NK-92 treated with Interleukin-12 subunit alpha and Interleukin-12 subunit beta, amount 100 ng/mL, for 24 hours (cell line): ENCODE results near the gene NTMT2.
"Not testable (repeated sequence)": the region's sequence is repeated elsewhere in the genome, so short reads cannot be mapped to it uniquely, and the experiment has no call there.

Experiments used
- DNase-seq: peaks from one replicate; lab custom pipeline; 2025; lab: John Stamatoyannopoulos, UW

Gene NTMT2

GRCh38 chr1:170157820-170158219 is 12.1 kb downstream of the NTMT2 start:
- no peak for DNase-seq

GRCh38 chr1:170162459-170163246 is 16.9 kb downstream of the NTMT2 start:
- no peak for DNase-seq

DNA sequence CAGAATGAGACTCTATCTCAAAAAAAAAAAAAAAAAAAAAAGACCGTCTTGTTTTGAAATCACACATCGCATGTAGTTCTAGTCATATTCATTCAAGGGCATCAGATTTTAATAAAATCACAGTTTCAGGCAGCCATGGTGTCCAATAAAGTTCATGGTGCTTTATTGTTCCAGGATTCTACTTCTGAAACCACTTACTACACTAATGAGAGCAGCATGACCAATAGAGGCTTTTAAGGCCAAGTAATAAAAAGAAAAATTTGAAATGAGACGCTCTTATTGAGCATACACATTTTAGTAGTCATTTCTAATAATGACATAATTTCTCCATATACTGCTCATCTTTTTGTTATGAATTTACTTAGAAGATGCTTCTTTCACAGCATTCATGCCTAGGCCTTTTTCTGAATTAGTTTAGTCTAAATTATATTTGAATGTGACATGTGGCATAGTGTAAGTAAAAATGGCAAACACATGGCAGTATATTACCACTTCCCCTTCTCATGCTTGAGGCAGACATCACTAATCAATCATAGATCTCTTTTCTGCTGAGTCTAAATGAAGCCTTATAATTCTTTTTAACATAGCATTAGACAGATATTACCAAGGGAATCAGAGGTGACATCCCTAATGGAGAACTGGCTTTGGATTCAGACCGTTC is 18.5 kb downstream of the NTMT2 start:
- no peak for DNase-seq

DNA sequence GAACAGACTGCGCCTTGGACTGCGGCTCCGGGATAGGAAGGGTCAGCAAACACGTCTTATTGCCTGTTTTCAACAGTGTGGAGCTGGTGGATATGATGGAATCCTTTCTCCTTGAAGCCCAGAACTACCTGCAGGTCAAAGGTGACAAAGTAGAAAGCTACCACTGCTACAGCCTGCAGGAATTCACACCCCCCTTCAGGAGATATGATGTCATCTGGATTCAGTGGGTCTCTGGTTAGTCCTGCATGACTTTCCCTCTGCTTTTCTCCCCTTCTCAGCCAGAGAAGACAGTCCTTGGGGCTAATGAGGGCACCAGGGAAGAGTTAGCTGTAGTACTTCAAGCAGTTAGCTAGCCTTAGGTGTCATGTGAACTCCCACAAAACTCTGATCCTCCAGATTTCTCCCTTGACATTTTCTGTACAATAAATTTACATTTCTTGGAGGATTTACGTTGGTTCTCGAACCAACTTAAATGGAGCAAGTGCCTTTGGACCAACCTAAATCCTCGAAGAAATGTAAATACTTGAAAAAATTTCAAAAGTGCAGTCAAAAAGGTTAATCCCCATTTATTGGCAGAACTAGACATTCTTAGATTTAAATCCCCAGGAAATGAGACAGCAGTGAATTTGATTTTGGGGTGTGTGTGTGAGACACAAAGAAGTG is 20.9 kb downstream of the NTMT2 start:
- no peak for DNase-seq

DNA sequence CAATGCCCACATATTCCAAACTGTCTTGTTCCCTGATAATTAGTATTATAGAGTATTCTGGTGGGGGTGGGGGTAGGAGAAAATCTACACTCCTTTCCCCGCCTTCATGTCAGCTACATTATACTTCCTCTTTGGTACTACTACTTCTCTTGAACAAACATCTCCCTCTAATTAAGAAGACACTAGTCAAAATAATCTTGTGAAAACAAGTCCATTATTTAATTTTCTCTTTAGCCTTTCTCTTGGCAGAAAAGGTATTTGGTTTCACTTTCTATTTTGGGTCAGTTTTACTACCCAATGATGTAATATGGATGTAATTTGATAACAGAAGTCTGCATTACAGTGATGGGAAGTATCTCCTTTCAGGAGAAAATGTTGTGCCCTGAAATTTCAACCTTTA is 22.5 kb downstream of the NTMT2 start:
- DNase-seq = no peak

- not testable (repeated sequence) for DNase-seq
These were observed 24.8 kb downstream of the NTMT2 start for GRCh38 chr1:170170513-170170912.

- no peak for DNase-seq
These were observed 28.6 kb downstream of the NTMT2 start for GRCh38 chr1:170174395-170174794.

- DNase-seq = no peak
These were observed 29.3 kb downstream of the NTMT2 start for GRCh38 chr1:170175041-170175440.

GRCh38 chr1:170175484-170175883 is 29.7 kb downstream of the NTMT2 start:
- no peak for DNase-seq

GRCh38 chr1:170176772-170177171 is 31.0 kb downstream of the NTMT2 start:
- no peak for DNase-seq

GRCh38 chr1:170182442-170182841 is 36.7 kb downstream of the NTMT2 start:
- no peak for DNase-seq

DNA sequence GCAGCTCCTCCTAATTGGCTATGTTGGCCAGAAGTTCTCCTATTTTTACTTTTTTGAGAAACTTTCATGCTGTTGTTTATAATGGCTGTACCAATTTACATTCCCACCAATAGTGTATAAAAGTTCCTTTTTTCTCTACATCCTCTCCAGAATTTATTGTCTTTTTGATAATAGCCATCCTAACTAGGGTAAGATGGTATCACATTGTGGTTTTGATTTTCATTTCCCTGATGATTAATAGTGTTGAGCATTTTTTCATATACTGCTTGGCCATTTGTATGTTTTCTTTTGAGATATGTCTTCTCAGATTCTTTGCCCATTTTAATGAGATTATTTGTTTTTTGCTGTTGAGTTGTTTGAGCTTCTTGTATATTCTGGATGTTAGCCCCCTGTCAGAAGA is 46.8 kb downstream of the NTMT2 start:
- no peak for DNase-seq

DNA sequence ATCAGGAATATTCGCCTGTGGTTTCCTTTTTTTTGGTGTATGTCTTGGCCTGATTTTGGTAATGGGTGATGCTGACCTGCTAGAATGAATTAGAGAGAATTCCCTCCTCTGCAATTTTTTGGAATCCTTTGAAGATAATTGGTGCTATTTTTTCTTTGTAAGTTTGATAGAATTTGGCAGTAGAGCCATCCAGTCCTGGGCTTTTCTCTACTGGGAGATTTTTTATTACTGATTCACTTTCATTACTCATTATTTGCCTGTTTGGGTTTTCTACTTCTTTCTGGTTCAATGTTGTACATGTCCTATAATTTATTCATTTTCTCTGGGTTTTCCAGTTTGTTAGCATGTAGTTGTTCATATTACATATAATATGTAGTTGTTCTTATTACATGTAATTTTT is 48.7 kb downstream of the NTMT2 start:
- DNase-seq = no peak

DNA sequence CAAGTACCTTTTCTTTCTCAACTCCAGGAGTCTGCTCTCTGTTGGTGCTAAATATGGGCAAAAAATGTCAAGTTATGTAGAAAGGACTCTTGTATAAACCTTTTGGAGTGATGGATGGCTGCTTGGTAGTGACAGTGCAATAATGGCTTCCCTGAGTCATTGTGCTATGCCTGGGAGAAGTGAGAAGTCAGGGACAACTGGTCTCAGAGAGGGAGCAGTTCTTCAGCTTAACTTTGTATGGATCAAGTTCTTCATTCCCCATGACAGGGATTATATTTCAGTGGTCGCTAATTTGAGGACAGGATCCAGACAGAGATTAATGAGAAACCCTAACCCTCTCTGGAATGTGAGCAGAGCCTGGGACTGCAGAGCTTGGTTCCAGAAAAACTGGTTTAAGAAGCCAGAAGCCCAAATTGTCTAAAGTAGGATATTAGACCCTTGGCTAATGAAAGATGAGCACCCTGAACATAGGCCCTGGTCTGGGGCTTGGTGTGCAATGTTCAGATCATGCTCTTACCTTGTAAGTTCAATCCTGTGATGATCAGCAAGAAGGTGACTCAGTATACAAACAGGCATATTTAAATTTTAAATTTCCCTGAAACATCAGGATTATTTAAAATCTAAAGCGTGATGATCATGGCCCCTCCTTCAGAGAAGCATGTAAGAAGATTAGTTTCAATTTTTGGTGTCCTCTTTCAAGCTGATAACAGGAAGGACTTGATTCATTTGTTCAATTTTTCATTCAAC is 50.9 kb downstream of the NTMT2 start:
- no peak for DNase-seq

DNA sequence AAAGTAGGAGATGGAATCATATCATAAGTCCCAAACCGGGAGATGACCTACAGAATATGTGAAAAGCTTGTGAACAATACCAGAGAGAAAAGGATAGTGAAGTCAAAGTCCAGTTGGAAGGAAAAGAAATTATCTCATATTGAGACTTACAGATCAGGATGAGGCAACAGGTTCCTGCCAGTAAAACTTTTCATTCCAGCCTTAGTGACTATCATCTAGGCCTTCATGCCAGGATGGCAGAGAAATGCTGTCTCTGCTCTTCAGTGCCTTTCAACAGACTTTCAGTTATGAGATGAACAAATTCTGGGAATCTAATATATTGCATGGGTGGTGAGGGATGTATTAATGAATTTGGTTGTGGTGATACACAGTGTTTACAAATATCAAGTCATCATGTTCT is 52.3 kb downstream of the NTMT2 start:
- DNase-seq = no peak

DNA sequence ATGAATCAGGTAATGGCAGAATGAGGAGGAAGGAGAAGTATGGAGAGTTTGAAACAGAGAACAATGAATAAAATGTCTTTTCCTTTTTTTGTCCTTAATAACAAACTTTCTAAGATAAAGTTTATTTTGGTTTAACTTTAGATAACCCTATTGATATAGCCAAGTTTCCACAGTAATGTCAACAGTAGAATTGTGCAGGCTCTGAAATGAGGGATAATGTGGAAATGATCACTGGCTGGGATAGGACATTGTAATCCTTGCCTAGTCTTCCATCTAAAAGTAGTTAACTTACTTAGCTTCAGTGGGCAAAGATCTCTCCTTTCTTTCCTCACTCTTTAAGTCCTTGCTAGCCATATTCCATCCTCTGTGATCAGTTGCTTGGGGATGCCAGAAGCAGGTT is 52.8 kb downstream of the NTMT2 start:
- no peak for DNase-seq

GRCh38 chr1:170200161-170200560 is 54.4 kb downstream of the NTMT2 start:
- no peak for DNase-seq

- no peak for DNase-seq
These were observed 55.0 kb downstream of the NTMT2 start for GRCh38 chr1:170200621-170201397.

GRCh38 chr1:170203693-170204092 is 57.9 kb downstream of the NTMT2 start:
- DNase-seq = no peak

DNA sequence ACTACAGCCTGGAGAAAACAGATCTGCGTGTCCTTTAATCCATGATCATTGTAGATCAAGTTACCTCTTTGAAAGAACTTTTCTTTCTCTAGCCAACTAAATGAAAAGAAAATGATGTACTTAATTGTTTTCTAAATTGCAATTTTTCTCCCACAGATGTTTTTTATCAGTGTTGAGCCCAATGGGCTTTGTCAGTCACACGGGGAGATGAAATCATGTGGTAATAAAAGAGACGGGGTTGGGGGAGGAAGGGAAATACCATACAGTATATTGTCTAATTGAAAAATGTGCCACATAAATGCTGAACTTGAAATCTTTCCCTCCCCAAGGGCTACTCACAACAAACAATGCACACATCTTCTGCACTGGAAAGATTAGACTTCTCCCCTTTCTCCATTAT is 58.4 kb downstream of the NTMT2 start:
- DNase-seq = no peak

- DNase-seq = no peak
These were observed 59.5 kb downstream of the NTMT2 start for GRCh38 chr1:170205301-170205700.

- no peak for DNase-seq
These were observed 63.4 kb downstream of the NTMT2 start for GRCh38 chr1:170209125-170209524.
